K562 (cell line): ENCODE results near the gene CDC20. TPM values are rescaled to one million over a fixed set of nuclear protein-coding genes. Genes with fewer than 3 reads are reported as not detected.
A peak's percentile ranks its signal among the peaks of the same experiment; 100 is the strongest.

ENCODE experiments used
- ATAC-seq: fragments of 200-7000 bp; cut with Tn5 transposase; 3 replicates; pipeline ENCODE4 v1.9.1; 2020; ENCODE audit warnings: moderate library complexity
- BruUV-seq: library from RNA; stranded (reverse); fragments of 400-500 nt; replicated peaks from 2 replicates; lab custom pipeline; 2021; lab: Mats Ljungman, UMichigan
- CTCF ChIA-PET: fragments of 300-600 bp; formaldehyde crosslinking; extraction: SDS; loops from one replicate; lab custom pipeline; 2021; ENCODE audit warnings: low intra/inter-chr PET ratio; lab: Yijun Ruan, JAX
- POLR2A ChIA-PET: fragments of 300-600, 350-650 bp; sonication (Branson Sonifier 250); formaldehyde crosslinking; extraction: SDS; loops from one replicate; lab custom pipeline; 2021; ENCODE audit warnings: antibody characterized with exemption, inconsistent platforms; lab: Yijun Ruan, JAX
- DNase-seq, 4 experiments: peaks; one replicate each; pipeline versions ENCODE4 v3.0.0 to v3.0.0-alpha.2; 2011 to 2018; ENCODE audit warnings: low spot score in 3 of 4, mixed read lengths in 3 of 4; ENCODE audit errors: extremely low read depth in 1 of 4
- FAIRE-seq: peaks from 2 replicates; lab custom pipeline; 2011; peaks lifted over from hg19 to GRCh38; lab: Jason Lieb, UNC
- H2AFZ ChIP-seq: 2 replicates; pipeline ENCODE4 v1.6.0; 2011; ENCODE audit warnings: low read depth, low read length, control low read depth, inconsistent platforms
- H3K27ac ChIP-seq: fragments of 200-600 bp; 3 replicates; pipeline ENCODE4 v1.8.0; 2011; ENCODE audit warnings: low read depth, mild to moderate bottlenecking, control low read depth, inconsistent platforms, low read length, moderate library complexity, mixed read lengths; ENCODE audit errors: extremely low read depth
- H3K27me3 ChIP-seq, 2 experiments: fragments of 300-600 bp in 1 of 2; 2 replicates in 1 of 2; 3 replicates in 1 of 2; pipeline versions ENCODE4 v1.6.0 to v1.8.0; 2011; ENCODE audit warnings: inconsistent platforms in 2 of 2, low read length in 2 of 2, mild to moderate bottlenecking in 1 of 2, mixed read lengths in 1 of 2, moderate library complexity in 1 of 2; ENCODE audit not compliant: control insufficient read depth in 2 of 2, insufficient read depth in 2 of 2
- H3K36me3 ChIP-seq: fragments of 300-600 bp; 3 replicates; pipeline ENCODE4 v1.8.0; 2011; ENCODE audit warnings: mild to moderate bottlenecking, low read length, inconsistent platforms; ENCODE audit not compliant: control insufficient read depth, insufficient read depth
- H3K4me1 ChIP-seq, 2 experiments: fragments of 200-600 bp in 1 of 2; replicated peaks in 1 of 2; 2 replicates in 1 of 2; 3 replicates in 1 of 2; pipeline versions ENCODE4 v1.5.1 to v1.8.0; 2011; ENCODE audit warnings: inconsistent platforms in 2 of 2, low read length in 2 of 2, mild to moderate bottlenecking in 1 of 2, mixed read lengths in 1 of 2, moderate library complexity in 1 of 2; ENCODE audit not compliant: control insufficient read depth in 2 of 2, insufficient read depth in 2 of 2
- H3K4me2 ChIP-seq: 2 replicates; pipeline ENCODE4 v1.6.1; 2011; ENCODE audit warnings: low read length, control low read depth, inconsistent platforms, mixed read lengths; ENCODE audit not compliant: insufficient read depth
- H3K4me3 ChIP-seq: fragments of 200-600 bp; sonication (generic), shearing (Covaris generic); 2 replicates; pipeline ENCODE4 v1.5.1; 2016; ENCODE audit warnings: control low read depth, inconsistent platforms
- H3K79me2 ChIP-seq: fragments of 200-600 bp; 3 replicates; pipeline ENCODE4 v1.8.0; 2011; ENCODE audit warnings: low read length, inconsistent platforms; ENCODE audit not compliant: control insufficient read depth, insufficient read depth
- H3K9ac ChIP-seq, 2 experiments: 2 replicates each; pipeline versions ENCODE4 v1.6.0 to v1.6.1; 2011; ENCODE audit warnings: low read depth in 2 of 2, low read length in 2 of 2, control low read depth in 1 of 2, inconsistent platforms in 1 of 2, mild to moderate bottlenecking in 1 of 2, mixed read lengths in 1 of 2; ENCODE audit not compliant: insufficient read depth in 1 of 2
- H3K9me1 ChIP-seq: one replicate; pipeline ENCODE4 v1.6.0; 2011; ENCODE audit warnings: inconsistent platforms, mild to moderate bottlenecking, low read length, moderate library complexity; ENCODE audit not compliant: control insufficient read depth, insufficient read depth
- H3K9me3 ChIP-seq: replicated peaks from 2 replicates; pipeline ENCODE4 v1.5.1; 2011; ENCODE audit warnings: low read depth, low read length, inconsistent platforms; ENCODE audit not compliant: control insufficient read depth, insufficient read depth
- H4K20me1 ChIP-seq: replicated peaks from 2 replicates; pipeline ENCODE4 v1.6.1; 2011; ENCODE audit warnings: low read length, inconsistent platforms, mixed read lengths; ENCODE audit not compliant: control insufficient read depth, insufficient read depth
- ATF7 ChIP-seq: fragments of 450-650 bp; IDR thresholded peaks from 2 replicates; pipeline ENCODE4 v1.7.1; 2014; ENCODE audit warnings: mild to moderate bottlenecking, moderate library complexity
- CBFA2T3 ChIP-seq: fragments of 450-650 bp; IDR thresholded peaks from 2 replicates; pipeline ENCODE4 v1.6.1; 2017
- KDM5B ChIP-seq: fragments of 200-600 bp; sonication (generic); IDR thresholded peaks from 2 replicates; pipeline ENCODE4 v1.6.1; 2012; ENCODE audit warnings: low read depth, mild to moderate bottlenecking, moderate library complexity, low read length, control low read depth, inconsistent platforms; ENCODE audit not compliant: insufficient replicate concordance
- NRF1 ChIP-seq, 2 experiments: fragments of 450-650 bp; IDR thresholded peaks in 1 of 2; conservative IDR thresholded peaks in 1 of 2; 2 replicates each; pipeline ENCODE4 v1.6.1; 2014; ENCODE audit warnings: mild to moderate bottlenecking in 2 of 2
- SMARCC2 ChIP-seq: fragments of 450-650 bp; IDR thresholded peaks from 2 replicates; pipeline ENCODE4 v1.6.1; 2017; ENCODE audit warnings: antibody characterized with exemption, moderate library complexity, mild to moderate bottlenecking, low read depth
- SP1 ChIP-seq: sonication (generic); formaldehyde crosslinking; IDR thresholded peaks from 2 replicates; pipeline ENCODE4 v1.8.1; 2022; ENCODE audit warnings: mild to moderate bottlenecking, missing genetic modification reagents
- SREBF1 ChIP-seq: fragments of 150-350 bp; IDR thresholded peaks from 2 replicates; pipeline ENCODE4 v1.6.1; 2014; ENCODE audit warnings: antibody characterized with exemption, low read depth, low read length, borderline replicate concordance
- SRSF7 ChIP-seq: fragments of 200-400 bp; formaldehyde crosslinking; optimal IDR thresholded peaks from 2 replicates; pipeline ENCODE3; 2017; ENCODE audit warnings: mild to moderate bottlenecking, low read depth, low read length
- STAT5B ChIP-seq: fragments of 250-450 bp; sonication (Bioruptor Pico); IDR thresholded peaks from 2 replicates; pipeline ENCODE4 v1.8.0; 2021; ENCODE audit warnings: mild to moderate bottlenecking, inconsistent platforms
- TAF9B ChIP-seq: fragments of 450-650 bp; IDR thresholded peaks from 2 replicates; pipeline ENCODE4 v1.6.1; 2018; ENCODE audit warnings: mild to moderate bottlenecking; ENCODE audit not compliant: partially characterized antibody
- ZNF766 ChIP-seq: fragments of 200-800 bp; sonication (Bioruptor generic); conservative IDR thresholded peaks from 2 replicates; pipeline ENCODE4 v1.6.1; 2016; ENCODE audit warnings: missing genetic modification characterization, missing compliant biosample characterization
- ZNF79 ChIP-seq: fragments of 250-450 bp; sonication (Bioruptor Pico); IDR thresholded peaks from 2 replicates; pipeline ENCODE4 v1.4.0; 2020; ENCODE audit warnings: low read depth, mild to moderate bottlenecking, moderate library complexity
- WGBS: fragments of 100-300 bp; shearing (Covaris generic); methylation state at CpG from one replicate; pipeline ENCODE4 v1.1.6; 2016; ENCODE audit warnings: low coverage, mixed read lengths; ENCODE audit not compliant: insufficient coverage; ENCODE audit errors: missing lambda C conversion rate; 5-methylcytosine and 5-hydroxymethylcytosine counted together
- in situ Hi-C: fragments of 300-500 bp; cut with MboI; formaldehyde crosslinking; loops from 4 replicates; pipeline ENCODE4 v1.15.0; 2018; ENCODE audit warnings: inconsistent platforms, mixed read lengths
- intact Hi-C: fragments of 100-400 bp; cut with micrococcal nuclease; formaldehyde crosslinking; loops from 2 replicates; pipeline ENCODE4 v1.14.2; 2022
- polyA plus RNA-seq, 8 experiments: library from polyadenylated mRNA; depleted of rRNA in 4 of 8; stranded (reverse) in 5 of 8; unstranded in 3 of 8; fragments of >200 nt; fragmentation: Nextera tagmentation in 2 of 8; fragmentation: Illumina TruSeq in 1 of 8; extraction: Ambion mirVana in 2 of 8; extraction: Trizol in 1 of 8; gene quantifications; 2 replicates each; pipeline versions ENCODE4 v1.2.1 to v1.2.3, GENCODE V29; 2011 to 2014; ENCODE audit warnings: inconsistent platforms in 1 of 8, missing spikeins in 1 of 8
- total RNA-seq, 7 experiments: library from RNA; depleted of rRNA in 6 of 7; stranded (reverse); fragments of >200 nt in 6 of 7; fragmentation: Illumina TruSeq in 2 of 7; extraction: Trizol in 2 of 7; gene quantifications; 2 replicates each; pipeline versions ENCODE4 v1.2.1 to v1.2.3, GENCODE V29; 2011 to 2021; ENCODE audit warnings: low replicate concordance in 1 of 7

The CDC20 gene
- total and polyA plus RNA-seq, 9 of the 15 experiments (the other 6 are each of a cell fraction or from before 2014, with no cell fraction given), result 45.2 to 224 (median 121) TPM

- no TSS peak for BruUV-seq
- Histone ChIP-seq H3K4me3 (peak overlapping the region; percentile 9; the same call in 1 of the 2 replicates), H3K9ac (peak overlapping the region; percentile 48 to 60; a peak in 3 of 4 replicates), H4K20me1 (no peaks in the 10 kb centered on the region), H3K36me3 (no peaks in the 10 kb centered on the region; the same call in 2 of the 3 replicates), H3K27ac (peak overlapping the region; percentile 93), H3K4me2 (peak overlapping the region; percentile 79), H3K9me3 (peaks cover 11% of the 10 kb centered on the region), H3K4me1 (peaks cover 15 to 20% of the 10 kb centered on the region in 2 experiments), H3K27me3 (no peaks in the 10 kb centered on the region), H2AFZ (peak overlapping the region; percentile 99), H3K79me2 (no peaks in the 10 kb centered on the region), H3K9me1 (no peaks in the 10 kb centered on the region)
- ATAC-seq (peak; percentile 100), FAIRE-seq (peak; percentile 98), DNase-seq (peak; percentile 97 to 99 (median 97))
- CTCF ChIA-PET, result no interaction called here
- intact Hi-C loops (no loop called here), in situ Hi-C loops (no loop called here)
- WGBS, result 4% methylated on average over 6 of the region's 6 CpGs
- POLR2A ChIA-PET, result interaction anchor here (0.5 to 2.2 kb wide), 15 partner anchors 9 to 1400 kb away, joined by 3 to 17 read pairs (median 3); partner anchors contain the start of gene CDC20
- TF ChIP-seq SMARCC2 (peak; percentile 78), ZNF766 (CRISPR knock-in tag) (no peak), ATF7 (peak; percentile 78), SRSF7 (no peak), TAF9B (no peak), CBFA2T3 (peak; percentile 53), ZNF79 (CRISPR knock-in tag) (no peak), SREBF1 (no peak), KDM5B (peak; percentile 50), STAT5B (CRISPR knock-in tag) (no peak), SP1 (CRISPR knock-in tag) (peak; percentile 74), NRF1 (conservative IDR thresholded peaks at IDR 0.05 in 1 of 2, IDR thresholded peaks at IDR 0.05 in 1 of 2) (peak; percentile 53 to 61)
Observed at GRCh38 chr1:43329995-43330751, 28.6 kb upstream of the CDC20 start.
